ENCODE results near the gene ME3. TPM values are rescaled to one million over a fixed set of nuclear protein-coding genes. Genes with fewer than 3 reads are reported as not detected.
"Not testable (repeated sequence)": the region's sequence is repeated elsewhere in the genome, so short reads cannot be mapped to it uniquely, and the experiment has no call there.

ME3 gene
- total and polyA plus RNA-seq, 11 donors: 11.3 to 51.5 (median 31.3) TPM

GRCh38 chr11:86663761-86664160, 8.7 kb downstream of the ME3 start:
- 86 to 91% (median 88%) methylated on average over 4 of the region's 4 CpGs for WGBS, 4 donors
- peak overlapping the region in 1 of 12 donors; percentile 1 for H3K27ac ChIP-seq
- H3K9me3 ChIP-seq: peaks cover 0 to 1% (median 0%) of the 10 kb centered on the region in 12 donors
- peaks cover 0 to 22% (median 0%) of the 10 kb centered on the region in 9 donors for H3K36me3 ChIP-seq
- no peak overlapping the region for H3K4me3 ChIP-seq
- TF ChIP-seq CTCF (IDR thresholded peaks at IDR 0.05): no peak
- TF ChIP-seq POLR2A (IDR thresholded peaks at IDR 0.05): no peak
- DNase-seq: no peak
- no peaks in the 10 kb centered on the region for H3K27me3 ChIP-seq
- intact Hi-C loops (cut with DNase I): no loop called here
- peaks cover 0 to 41% (median 7%) of the 10 kb centered on the region in 12 donors for H3K4me1 ChIP-seq
- ATAC-seq: no peak

DNA sequence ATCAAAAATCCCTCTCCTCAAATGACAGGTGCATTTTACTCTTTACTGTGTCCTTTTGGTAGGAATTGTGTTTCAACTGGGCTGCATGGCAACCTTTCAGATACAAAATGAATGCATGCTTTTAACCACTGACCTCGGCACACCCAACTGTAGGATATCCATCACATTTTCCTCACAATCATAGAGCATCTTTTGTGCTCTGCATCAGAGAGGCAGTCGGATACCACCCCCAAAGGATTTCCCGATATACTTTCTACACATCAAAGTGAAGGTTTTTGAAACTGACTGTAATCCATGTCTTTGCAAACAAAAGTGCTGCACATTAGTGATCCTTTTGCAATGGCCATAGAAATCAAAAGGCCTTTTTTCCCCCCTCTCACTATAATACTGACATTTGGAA, 9.1 kb downstream of the ME3 start:
- DNase-seq: no peak
- 82 to 98% (median 92%) methylated on average over 3 of the region's 3 CpGs for WGBS, 4 donors
- H3K27ac ChIP-seq: peak overlapping the region in 1 of 12 donors; percentile 1
- no peak for ATAC-seq
- TF ChIP-seq CTCF (IDR thresholded peaks at IDR 0.05) (no peak), POLR2A (IDR thresholded peaks at IDR 0.05) (no peak)
- intact Hi-C loops (cut with DNase I): no loop called here
- H3K4me1 ChIP-seq: peaks cover 0 to 41% (median 8%) of the 10 kb centered on the region in 12 donors
- peaks cover 0 to 6% (median 0%) of the 10 kb centered on the region in 12 donors for H3K9me3 ChIP-seq
- H3K4me3 ChIP-seq: no peak overlapping the region
- no peaks in the 10 kb centered on the region for H3K27me3 ChIP-seq
- peaks cover 0 to 22% (median 0%) of the 10 kb centered on the region in 9 donors for H3K36me3 ChIP-seq

DNA sequence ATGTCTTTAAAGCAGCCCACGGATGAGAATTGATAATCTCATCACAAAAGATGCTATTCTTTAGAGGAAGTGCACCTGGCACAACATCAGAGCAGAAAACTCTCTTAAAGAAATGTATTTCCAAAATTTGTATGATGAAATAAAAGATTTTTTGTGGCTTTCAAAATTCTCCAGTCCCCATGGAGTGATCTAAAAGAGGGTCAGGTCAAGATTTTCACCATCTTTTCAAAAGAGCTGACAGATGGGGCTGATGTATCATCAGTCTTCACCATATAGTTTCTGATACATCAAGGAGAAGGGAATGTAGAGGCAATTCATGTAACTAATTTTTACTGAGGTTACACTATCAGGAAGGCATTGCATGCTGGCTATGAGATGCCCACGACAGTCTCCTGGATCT, 11.7 kb downstream of the ME3 start:
- WGBS, 4 donors: 64 to 84% (median 82%) methylated on average over 2 of the region's 2 CpGs
- Histone ChIP-seq H3K9me3 (peaks cover 0 to 13% (median 0%) of the 10 kb centered on the region in 12 donors), H3K4me3 (no peak overlapping the region), H3K27me3 (no peaks in the 10 kb centered on the region), H3K4me1 (peaks cover 0 to 35% (median 8%) of the 10 kb centered on the region in 12 donors), H3K27ac (no peak overlapping the region), H3K36me3 (peaks cover 0 to 21% (median 0%) of the 10 kb centered on the region in 9 donors)
- intact Hi-C loops (cut with DNase I): no loop called here
- ATAC-seq (no peak), DNase-seq (no peak)
- no peak for TF ChIP-seq POLR2A (IDR thresholded peaks at IDR 0.05)

DNA sequence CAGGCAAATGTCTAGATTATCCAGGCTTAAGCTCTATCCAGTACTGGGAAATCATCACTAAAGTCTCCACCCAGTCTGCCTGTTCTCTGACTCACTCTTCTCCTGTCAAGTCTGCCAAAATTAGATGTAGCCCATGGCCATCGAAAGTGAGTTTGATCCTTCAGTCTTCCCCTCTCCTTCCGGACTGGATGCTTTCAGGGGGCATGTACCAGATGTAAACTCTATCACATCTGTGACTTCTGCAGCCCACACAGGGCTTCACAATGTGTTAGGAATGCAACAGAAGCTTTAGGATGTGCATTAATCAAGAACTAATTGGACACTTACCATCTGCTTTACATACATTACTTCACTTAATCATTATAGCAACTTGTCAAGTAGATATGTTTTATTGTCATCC, 12.3 kb downstream of the ME3 start:
- TF ChIP-seq CTCF (IDR thresholded peaks at IDR 0.05): no peak
- no peak for TF ChIP-seq POLR2A (IDR thresholded peaks at IDR 0.05)
- no peaks in the 10 kb centered on the region for H3K27me3 ChIP-seq
- DNase-seq: no peak
- ATAC-seq: peak in 3 of 4 donors; percentile 52 to 94 (median 85)
- peaks cover 0 to 35% (median 8%) of the 10 kb centered on the region in 12 donors for H3K4me1 ChIP-seq
- H3K27ac ChIP-seq: peak overlapping the region in 2 of 12 donors; percentile 2 to 28
- no peak overlapping the region for H3K4me3 ChIP-seq
- WGBS, 4 donors: 42 to 54% (median 48%) methylated on average over 2 of the region's 2 CpGs
- intact Hi-C loops (cut with DNase I): no loop called here
- H3K9me3 ChIP-seq: peaks cover 0 to 13% (median 0%) of the 10 kb centered on the region in 12 donors
- H3K36me3 ChIP-seq: peaks cover 0 to 15% (median 0%) of the 10 kb centered on the region in 9 donors

GRCh38 chr11:86658534-86658933, 13.9 kb downstream of the ME3 start:
- WGBS, 4 donors: 40 to 69% (median 58%) methylated on average over 1 of the region's 1 CpG
- intact Hi-C loops (cut with DNase I): no loop called here
- no peak overlapping the region for H3K27ac ChIP-seq

DNA sequence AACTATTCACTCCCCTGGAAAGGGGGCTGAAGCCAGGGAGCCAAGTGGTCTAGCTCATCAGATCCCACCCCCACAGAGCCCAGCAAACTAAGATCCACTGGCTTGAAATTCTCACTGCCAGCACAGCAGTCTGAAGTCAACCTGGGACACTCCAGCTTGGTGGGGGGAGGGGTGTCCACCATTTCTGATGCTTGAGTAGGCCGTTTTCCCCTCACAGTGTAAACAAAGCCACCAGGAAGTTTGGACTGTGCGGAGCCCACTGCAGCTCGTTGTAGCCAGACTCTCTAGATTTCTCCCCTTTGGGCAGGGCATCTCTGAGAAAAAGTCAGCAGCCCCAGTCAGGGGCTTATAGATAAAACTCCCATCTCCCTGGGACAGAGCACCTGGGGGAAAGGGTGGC, 27.2 kb downstream of the ME3 start:
- 50 to 81% (median 77%) methylated on average over 2 to 3 of the region's 3 CpGs for WGBS, 4 donors
- H3K27ac ChIP-seq; H3K36me3 ChIP-seq; ATAC-seq; H3K4me3 ChIP-seq; intact Hi-C loops (cut with DNase I); DNase-seq; H3K27me3 ChIP-seq: not testable (repeated sequence)
- Histone ChIP-seq H3K9me3 (peaks cover 0 to 11% (median 0%) of the 10 kb centered on the region in 12 donors), H3K4me1 (peaks cover 0 to 17% (median 6%) of the 10 kb centered on the region in 12 donors)

More at GRCh38 chr11:86658534-86658933, 13.9 kb downstream of the ME3 start:
- Histone ChIP-seq H3K4me1 (peaks cover 0 to 35% (median 8%) of the 10 kb centered on the region in 12 donors), H3K27me3 (no peaks in the 10 kb centered on the region), H3K36me3 (peaks cover 0 to 4% (median 0%) of the 10 kb centered on the region in 9 donors), H3K9me3 (peaks cover 0 to 13% (median 0%) of the 10 kb centered on the region in 12 donors), H3K4me3 (no peak overlapping the region)
- no peak for TF ChIP-seq POLR2A (IDR thresholded peaks at IDR 0.05)
- TF ChIP-seq CTCF (IDR thresholded peaks at IDR 0.05): no peak
- DNase-seq (no peak), ATAC-seq (no peak)
